NT2/D1 (cell line): Measurements from ENCODE around the gene OR52D1.

Source experiments
- SUZ12 ChIP-seq: IDR thresholded peaks from 2 replicates; pipeline ENCODE4 v1.6.1; 2011; ENCODE audit not compliant: insufficient read length, insufficient read depth; ENCODE audit errors: extremely low read depth
- YY1 ChIP-seq: IDR thresholded peaks from 2 replicates; pipeline ENCODE4 v1.6.1; 2011; ENCODE audit not compliant: insufficient read length, insufficient read depth
- ZNF274 ChIP-seq: IDR thresholded peaks from 2 replicates; pipeline ENCODE4 v1.6.1; 2011; ENCODE audit warnings: mild to moderate bottlenecking, low read depth, low read length

DNA sequence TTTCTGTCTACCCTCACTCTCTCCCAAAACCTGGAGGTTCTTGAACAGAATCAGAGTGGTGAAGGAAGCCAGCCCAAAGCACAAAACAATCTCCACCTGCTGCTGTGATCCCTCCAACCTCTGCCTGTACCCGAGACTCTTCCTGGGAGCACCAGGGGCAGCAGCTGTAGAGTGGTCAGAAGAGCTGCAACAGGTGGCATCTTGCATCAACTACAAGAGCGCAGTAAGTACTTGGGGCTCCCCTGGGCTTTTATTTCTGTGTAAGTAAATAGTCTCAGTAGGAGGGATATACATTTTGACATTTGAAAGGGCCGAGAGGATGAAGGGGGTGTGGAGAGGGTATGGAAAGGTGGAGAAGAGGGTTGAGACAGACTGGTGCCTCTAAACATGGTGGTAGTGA is 36.3 kb downstream of the OR52D1 start:
- TF ChIP-seq YY1 (no peak), SUZ12 (no peak), ZNF274 (no peak)
